ENCODE results near the gene MPPE1. TPM values are rescaled to one million over a fixed set of nuclear protein-coding genes. Genes with fewer than 3 reads are reported as not detected.
"Not testable (repeated sequence)": the region's sequence is repeated elsewhere in the genome, so short reads cannot be mapped to it uniquely, and the experiment has no call there.

Gene MPPE1
- polyA plus RNA-seq, 1 experiment: 31.0 TPM

DNA sequence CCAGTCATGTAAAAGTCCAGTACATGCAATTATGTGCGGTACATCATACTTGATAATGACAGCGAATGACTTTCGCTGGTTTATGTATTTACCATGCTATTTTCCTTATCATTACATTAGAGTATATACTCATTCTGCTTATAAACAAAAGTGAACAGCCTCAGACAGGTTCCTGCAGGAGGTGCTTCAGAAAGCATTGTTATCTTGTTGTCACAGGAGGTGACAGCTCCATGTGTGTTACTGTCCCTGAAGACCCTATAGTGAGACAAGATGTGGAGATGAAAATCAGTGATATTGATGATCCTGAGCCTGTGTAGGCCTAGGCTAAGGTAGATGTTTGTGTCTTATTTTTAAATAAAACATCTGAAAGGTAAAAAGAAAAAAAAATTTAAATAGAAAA lies 15.3 kb upstream of the MPPE1 start:
- Histone ChIP-seq H3K4me3 (ENCODE audit: low read depth, low read length) (no peak overlapping the region), H3K27me3 (ENCODE audit: control insufficient read depth, insufficient read depth, low read length) (peaks cover 2% of the 10 kb centered on the region; the same call in 1 of the 2 replicates), H3K36me3 (ENCODE audit: control insufficient read depth, insufficient read depth, low read length) (no peaks in the 10 kb centered on the region)
- no peak for DNase-seq (ENCODE audit: low read depth)
- ChIA-PET CTCF (interaction anchor here (1.0 to 7.0 kb wide), 4 partner anchors 10 to 116 kb away, joined by 3 to 35 read pairs (median 4); no protein-coding TSS in a partner anchor), POLR2A (no interaction called here)
- TF ChIP-seq, protein P1, sequence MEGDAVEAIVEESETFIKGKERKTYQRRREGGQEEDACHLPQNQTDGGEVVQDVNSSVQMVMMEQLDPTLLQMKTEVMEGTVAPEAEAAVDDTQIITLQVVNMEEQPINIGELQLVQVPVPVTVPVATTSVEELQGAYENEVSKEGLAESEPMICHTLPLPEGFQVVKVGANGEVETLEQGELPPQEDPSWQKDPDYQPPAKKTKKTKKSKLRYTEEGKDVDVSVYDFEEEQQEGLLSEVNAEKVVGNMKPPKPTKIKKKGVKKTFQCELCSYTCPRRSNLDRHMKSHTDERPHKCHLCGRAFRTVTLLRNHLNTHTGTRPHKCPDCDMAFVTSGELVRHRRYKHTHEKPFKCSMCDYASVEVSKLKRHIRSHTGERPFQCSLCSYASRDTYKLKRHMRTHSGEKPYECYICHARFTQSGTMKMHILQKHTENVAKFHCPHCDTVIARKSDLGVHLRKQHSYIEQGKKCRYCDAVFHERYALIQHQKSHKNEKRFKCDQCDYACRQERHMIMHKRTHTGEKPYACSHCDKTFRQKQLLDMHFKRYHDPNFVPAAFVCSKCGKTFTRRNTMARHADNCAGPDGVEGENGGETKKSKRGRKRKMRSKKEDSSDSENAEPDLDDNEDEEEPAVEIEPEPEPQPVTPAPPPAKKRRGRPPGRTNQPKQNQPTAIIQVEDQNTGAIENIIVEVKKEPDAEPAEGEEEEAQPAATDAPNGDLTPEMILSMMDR (IDR thresholded peaks at IDR 0.05; ENCODE audit: insufficient read depth, low read depth, low read length): no peak

GRCh38 chr18:11919522-11919921 lies 11.4 kb upstream of the MPPE1 start:
- CTCF ChIA-PET; DNase-seq (ENCODE audit: low read depth); H3K36me3 ChIP-seq (ENCODE audit: control insufficient read depth, insufficient read depth, low read length); H3K4me3 ChIP-seq (ENCODE audit: low read depth, low read length); H3K27me3 ChIP-seq (ENCODE audit: control insufficient read depth, insufficient read depth, low read length): not testable (repeated sequence)
- POLR2A ChIA-PET: interaction anchor here (0.6 kb wide), 1 partner anchor 71 kb away, joined by 3 read pairs; no protein-coding TSS in a partner anchor

- H3K27me3 ChIP-seq (ENCODE audit: control insufficient read depth, insufficient read depth, low read length); POLR2A ChIA-PET; CTCF ChIA-PET; DNase-seq (ENCODE audit: low read depth); H3K4me3 ChIP-seq (ENCODE audit: low read depth, low read length); H3K36me3 ChIP-seq (ENCODE audit: control insufficient read depth, insufficient read depth, low read length): not testable (repeated sequence)
Observed at GRCh38 chr18:11916880-11917279, 8.8 kb upstream of the MPPE1 start.

- H3K36me3 ChIP-seq (ENCODE audit: control insufficient read depth, insufficient read depth, low read length): peaks cover 4% of the 10 kb centered on the region
- TF ChIP-seq, protein P1 (IDR thresholded peaks at IDR 0.05; ENCODE audit: insufficient read depth, low read depth, low read length): no peak
- no peaks in the 10 kb centered on the region for H3K27me3 ChIP-seq (ENCODE audit: control insufficient read depth, insufficient read depth, low read length)
- DNase-seq (ENCODE audit: low read depth): no peak
- H3K4me3 ChIP-seq (ENCODE audit: low read depth, low read length): no peak overlapping the region
- ChIA-PET POLR2A (no interaction called here), CTCF (interaction anchor here (0.7 to 1.3 kb wide), 3 partner anchors 14 to 86 kb away, joined by 3 to 4 read pairs (median 3); no protein-coding TSS in a partner anchor)
Observed at GRCh38 chr18:11909591-11910026, 1.5 kb upstream of the MPPE1 start.

GRCh38 chr18:11909061-11909455 lies 941 bp upstream of the MPPE1 start:
- Histone ChIP-seq H3K4me3 (ENCODE audit: low read depth, low read length) (peak overlapping the region; percentile 81), H3K36me3 (ENCODE audit: control insufficient read depth, insufficient read depth, low read length) (peaks cover 4% of the 10 kb centered on the region), H3K27me3 (ENCODE audit: control insufficient read depth, insufficient read depth, low read length) (no peaks in the 10 kb centered on the region)
- ChIA-PET POLR2A (no interaction called here), CTCF (interaction anchor here (1.3 kb wide), 1 partner anchor 86 kb away, joined by 3 read pairs; no protein-coding TSS in a partner anchor)
- no peak for DNase-seq (ENCODE audit: low read depth)
- TF ChIP-seq, protein P1 (IDR thresholded peaks at IDR 0.05; ENCODE audit: insufficient read depth, low read depth, low read length): no peak

DNA sequence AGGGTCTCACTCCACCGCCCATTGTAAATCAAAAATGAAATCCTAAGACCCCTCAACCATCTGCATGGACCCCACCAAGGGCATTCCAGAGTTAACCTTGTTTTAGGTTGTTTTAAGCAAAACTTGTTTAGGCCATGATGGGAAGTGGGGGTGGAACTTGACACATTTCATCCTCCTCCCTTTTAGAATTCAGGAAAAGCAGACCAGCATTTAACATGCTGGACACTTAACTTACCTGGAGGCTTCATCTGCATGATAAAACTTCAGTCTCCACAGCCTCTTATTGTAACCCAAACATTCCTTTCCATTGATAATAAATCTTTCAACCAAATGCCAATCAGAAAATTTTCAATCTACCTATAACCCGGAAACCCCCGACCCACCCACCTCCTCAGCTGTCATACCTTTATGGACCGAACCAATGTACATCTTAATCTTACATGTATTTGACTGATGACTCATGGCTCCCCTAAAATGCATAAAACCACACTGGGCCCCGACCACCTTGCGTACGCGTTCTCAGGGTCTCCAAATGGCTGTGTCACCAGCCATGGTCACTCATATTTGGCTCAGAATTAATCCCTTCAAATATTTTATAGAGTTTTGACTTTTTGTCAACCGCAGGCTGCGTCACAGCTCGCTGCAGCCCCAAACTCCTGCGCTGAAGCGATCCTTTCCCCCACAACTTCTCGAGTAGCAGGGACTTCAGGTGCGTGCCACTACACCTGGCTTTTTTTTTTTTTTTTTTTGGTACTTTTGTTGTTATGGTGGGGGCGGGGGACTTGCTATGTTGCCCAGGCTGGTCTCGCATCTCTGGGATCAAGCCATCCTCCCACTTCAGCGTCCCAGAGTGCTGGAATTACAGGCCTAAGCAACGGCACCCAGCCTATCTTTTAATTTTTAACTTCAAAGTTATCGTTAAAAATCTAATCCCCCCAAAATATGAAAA lies 917 bp downstream of the MPPE1 start:
- Histone ChIP-seq H3K4me3 (ENCODE audit: low read depth, low read length) (peak overlapping the region; percentile 81), H3K36me3 (ENCODE audit: control insufficient read depth, insufficient read depth, low read length) (peaks cover 4% of the 10 kb centered on the region), H3K27me3 (ENCODE audit: control insufficient read depth, insufficient read depth, low read length) (no peaks in the 10 kb centered on the region)
- CTCF ChIA-PET: interaction anchor here (1.8 kb wide), 1 partner anchor 88 kb away, joined by 8 read pairs; no protein-coding TSS in a partner anchor
- POLR2A ChIA-PET: no interaction called here
- TF ChIP-seq, protein P1 (IDR thresholded peaks at IDR 0.05; ENCODE audit: insufficient read depth, low read depth, low read length): no peak
- no peak for DNase-seq (ENCODE audit: low read depth)
